Measurements from ENCODE around the gene NPHS1.

GRCh38 chr19:35793381-35794165 lies 58.7 kb downstream of the NPHS1 start:
- TF ChIP-seq MZF1 (tag by site-specific recombination; IDR thresholded peaks at IDR 0.05; ENCODE audit: borderline replicate concordance), result no peak
- no peak for TF ChIP-seq TCF7L2 (IDR thresholded peaks at IDR 0.05; ENCODE audit: borderline replicate concordance, low read depth, low read length)
- TF ChIP-seq MEIS1 (CRISPR knock-in tag; IDR thresholded peaks at IDR 0.05; ENCODE audit: borderline replicate concordance), result no peak
- no peak for TF ChIP-seq ZNF138 (tag by site-specific recombination; IDR thresholded peaks at IDR 0.05; ENCODE audit: borderline replicate concordance)
- TF ChIP-seq, protein P1, sequence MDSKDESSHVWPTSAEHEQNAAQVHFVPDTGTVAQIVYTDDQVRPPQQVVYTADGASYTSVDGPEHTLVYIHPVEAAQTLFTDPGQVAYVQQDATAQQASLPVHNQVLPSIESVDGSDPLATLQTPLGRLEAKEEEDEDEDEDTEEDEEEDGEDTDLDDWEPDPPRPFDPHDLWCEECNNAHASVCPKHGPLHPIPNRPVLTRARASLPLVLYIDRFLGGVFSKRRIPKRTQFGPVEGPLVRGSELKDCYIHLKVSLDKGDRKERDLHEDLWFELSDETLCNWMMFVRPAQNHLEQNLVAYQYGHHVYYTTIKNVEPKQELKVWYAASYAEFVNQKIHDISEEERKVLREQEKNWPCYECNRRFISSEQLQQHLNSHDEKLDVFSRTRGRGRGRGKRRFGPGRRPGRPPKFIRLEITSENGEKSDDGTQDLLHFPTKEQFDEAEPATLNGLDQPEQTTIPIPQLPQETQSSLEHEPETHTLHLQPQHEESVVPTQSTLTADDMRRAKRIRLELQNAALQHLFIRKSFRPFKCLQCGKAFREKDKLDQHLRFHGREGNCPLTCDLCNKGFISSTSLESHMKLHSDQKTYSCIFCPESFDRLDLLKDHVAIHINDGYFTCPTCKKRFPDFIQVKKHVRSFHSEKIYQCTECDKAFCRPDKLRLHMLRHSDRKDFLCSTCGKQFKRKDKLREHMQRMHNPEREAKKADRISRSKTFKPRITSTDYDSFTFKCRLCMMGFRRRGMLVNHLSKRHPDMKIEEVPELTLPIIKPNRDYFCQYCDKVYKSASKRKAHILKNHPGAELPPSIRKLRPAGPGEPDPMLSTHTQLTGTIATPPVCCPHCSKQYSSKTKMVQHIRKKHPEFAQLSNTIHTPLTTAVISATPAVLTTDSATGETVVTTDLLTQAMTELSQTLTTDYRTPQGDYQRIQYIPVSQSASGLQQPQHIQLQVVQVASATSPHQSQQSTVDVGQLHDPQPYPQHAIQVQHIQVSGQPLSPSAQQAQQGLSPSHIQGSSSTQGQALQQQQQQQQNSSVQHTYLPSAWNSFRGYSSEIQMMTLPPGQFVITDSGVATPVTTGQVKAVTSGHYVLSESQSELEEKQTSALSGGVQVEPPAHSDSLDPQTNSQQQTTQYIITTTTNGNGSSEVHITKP (tag by site-specific recombination; IDR thresholded peaks at IDR 0.05), result no peak

All from HEK293 (cell line).